ENCODE measurements around the gene KIF1A. TPM values are rescaled to one million over a fixed set of nuclear protein-coding genes. Genes with fewer than 3 reads are reported as not detected.

KIF1A gene
- total RNA-seq, 1 donor from 2014 or later = 0.24 TPM

DNA sequence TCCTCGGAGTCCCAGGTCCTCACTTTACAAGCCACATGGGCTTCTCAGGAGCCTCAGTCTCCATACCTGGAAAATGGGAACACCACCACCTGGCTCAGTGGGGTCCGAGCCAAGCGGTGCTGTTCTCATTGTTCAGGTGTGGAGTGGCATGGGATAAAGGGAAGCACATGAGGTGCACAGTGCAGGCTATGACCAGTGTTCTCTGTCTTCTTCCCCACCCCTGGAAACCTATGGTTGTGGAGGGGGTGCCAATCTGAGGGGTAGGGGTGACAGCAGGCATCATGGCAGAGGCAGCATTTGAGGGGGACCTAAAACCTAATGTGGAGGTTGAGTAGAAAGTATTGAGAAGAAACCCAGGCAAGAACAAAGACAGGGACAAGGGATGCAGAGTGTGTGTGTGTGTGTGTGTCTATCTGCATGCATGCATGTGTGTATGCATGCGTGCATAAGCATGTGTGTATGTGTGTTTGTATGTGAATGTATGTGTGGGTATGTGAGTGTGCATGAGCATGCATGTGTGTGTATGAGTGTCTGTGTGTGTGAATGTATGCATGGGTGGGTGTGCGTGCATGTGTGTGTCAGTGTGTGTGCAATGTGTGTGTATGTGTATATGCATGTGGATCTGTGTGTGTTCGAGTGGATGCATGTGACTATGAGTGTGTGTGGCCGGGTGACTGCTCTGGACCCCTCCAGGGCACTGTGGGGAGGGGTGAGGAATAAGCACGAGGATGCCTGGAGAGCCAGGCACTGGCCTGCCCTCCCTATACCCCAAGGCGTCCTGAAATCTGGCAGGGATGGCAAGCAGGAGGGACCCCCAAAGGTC, 4.0 kb downstream of the KIF1A start:
- no peaks in the 10 kb centered on the region for H3K9me3 ChIP-seq
- ATAC-seq (no peak), DNase-seq (no peak)
- H3K36me3 ChIP-seq = no peaks in the 10 kb centered on the region
- H3K27me3 ChIP-seq (ENCODE audit: low read depth) = peaks cover 40% of the 10 kb centered on the region
- H3K4me1 ChIP-seq = peaks cover 12% of the 10 kb centered on the region
- H3K27ac ChIP-seq = no peak overlapping the region
- intact Hi-C loops (cut with DNase I) = no loop called here
- H3K4me3 ChIP-seq = no peak overlapping the region
- TF ChIP-seq, protein P1, sequence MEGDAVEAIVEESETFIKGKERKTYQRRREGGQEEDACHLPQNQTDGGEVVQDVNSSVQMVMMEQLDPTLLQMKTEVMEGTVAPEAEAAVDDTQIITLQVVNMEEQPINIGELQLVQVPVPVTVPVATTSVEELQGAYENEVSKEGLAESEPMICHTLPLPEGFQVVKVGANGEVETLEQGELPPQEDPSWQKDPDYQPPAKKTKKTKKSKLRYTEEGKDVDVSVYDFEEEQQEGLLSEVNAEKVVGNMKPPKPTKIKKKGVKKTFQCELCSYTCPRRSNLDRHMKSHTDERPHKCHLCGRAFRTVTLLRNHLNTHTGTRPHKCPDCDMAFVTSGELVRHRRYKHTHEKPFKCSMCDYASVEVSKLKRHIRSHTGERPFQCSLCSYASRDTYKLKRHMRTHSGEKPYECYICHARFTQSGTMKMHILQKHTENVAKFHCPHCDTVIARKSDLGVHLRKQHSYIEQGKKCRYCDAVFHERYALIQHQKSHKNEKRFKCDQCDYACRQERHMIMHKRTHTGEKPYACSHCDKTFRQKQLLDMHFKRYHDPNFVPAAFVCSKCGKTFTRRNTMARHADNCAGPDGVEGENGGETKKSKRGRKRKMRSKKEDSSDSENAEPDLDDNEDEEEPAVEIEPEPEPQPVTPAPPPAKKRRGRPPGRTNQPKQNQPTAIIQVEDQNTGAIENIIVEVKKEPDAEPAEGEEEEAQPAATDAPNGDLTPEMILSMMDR (IDR thresholded peaks at IDR 0.05) = no peak

DNA sequence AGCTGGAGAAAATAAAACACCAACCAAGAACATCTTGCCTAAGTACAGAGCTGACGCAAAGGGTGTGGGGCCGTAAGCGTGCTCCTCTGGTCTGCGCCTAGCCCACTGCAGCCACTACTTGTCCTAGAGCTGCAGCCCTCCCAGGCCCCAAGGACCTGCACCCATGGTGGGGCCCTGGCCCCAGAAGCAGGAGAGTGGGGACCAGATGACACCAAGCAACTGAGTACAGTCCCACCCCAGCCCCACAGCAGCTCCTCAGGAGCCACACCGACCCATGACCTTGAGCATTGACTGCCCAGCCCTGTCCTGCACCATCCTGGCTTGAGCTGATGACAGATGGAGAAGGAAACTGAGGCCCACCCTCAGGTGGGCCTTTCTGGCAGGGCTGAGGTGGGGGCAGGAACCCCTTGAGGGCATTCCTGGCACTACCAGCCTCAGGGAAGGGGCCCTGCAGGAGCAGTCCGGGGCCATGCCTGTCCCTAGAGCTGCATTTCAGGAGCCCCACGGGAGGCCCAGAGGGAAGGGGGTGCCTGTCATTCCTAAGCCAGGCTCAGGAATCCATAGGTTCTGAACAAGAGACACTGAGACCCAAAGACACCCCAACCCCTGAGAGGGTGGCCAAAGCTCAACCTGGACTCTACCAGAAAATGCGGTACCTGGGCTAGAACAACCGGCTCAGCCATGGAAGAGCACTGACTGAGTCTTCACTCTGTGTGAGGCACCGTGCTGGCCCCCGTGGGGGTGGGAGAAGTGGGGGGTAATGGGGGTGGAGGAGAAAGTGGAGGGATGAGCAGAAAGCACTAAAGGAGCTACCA, 4.9 kb downstream of the KIF1A start:
- DNase-seq (no peak), ATAC-seq (no peak)
- TF ChIP-seq, protein P1 (IDR thresholded peaks at IDR 0.05) = no peak
- peaks cover 12% of the 10 kb centered on the region for H3K4me1 ChIP-seq
- H3K4me3 ChIP-seq = no peak overlapping the region
- peaks cover 32% of the 10 kb centered on the region for H3K27me3 ChIP-seq (ENCODE audit: low read depth)
- no peaks in the 10 kb centered on the region for H3K9me3 ChIP-seq
- intact Hi-C loops (cut with DNase I) = no loop called here
- no peak overlapping the region for H3K27ac ChIP-seq
- H3K36me3 ChIP-seq = no peaks in the 10 kb centered on the region

DNA sequence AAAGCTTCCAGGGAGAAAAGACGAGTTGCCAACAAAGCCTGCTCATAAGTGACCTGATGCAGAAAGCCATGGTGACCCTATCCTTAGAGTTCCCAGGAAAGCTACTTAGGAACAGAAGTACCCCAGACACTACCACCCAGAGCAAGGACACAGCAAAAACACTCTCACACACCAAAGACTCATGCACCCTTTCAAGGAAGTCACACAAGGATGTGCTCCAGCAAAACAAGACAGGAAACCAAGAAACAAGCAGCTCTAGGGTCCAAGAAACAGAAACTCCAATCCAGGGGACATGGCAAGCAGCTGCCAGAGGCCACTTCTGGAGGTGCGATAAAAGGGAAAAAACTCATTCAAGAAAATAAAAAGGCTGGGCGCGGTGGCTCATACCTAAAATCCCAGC, 5.7 kb downstream of the KIF1A start:
- TF ChIP-seq, protein P1 (IDR thresholded peaks at IDR 0.05) = no peak
- no peak for ATAC-seq

DNA sequence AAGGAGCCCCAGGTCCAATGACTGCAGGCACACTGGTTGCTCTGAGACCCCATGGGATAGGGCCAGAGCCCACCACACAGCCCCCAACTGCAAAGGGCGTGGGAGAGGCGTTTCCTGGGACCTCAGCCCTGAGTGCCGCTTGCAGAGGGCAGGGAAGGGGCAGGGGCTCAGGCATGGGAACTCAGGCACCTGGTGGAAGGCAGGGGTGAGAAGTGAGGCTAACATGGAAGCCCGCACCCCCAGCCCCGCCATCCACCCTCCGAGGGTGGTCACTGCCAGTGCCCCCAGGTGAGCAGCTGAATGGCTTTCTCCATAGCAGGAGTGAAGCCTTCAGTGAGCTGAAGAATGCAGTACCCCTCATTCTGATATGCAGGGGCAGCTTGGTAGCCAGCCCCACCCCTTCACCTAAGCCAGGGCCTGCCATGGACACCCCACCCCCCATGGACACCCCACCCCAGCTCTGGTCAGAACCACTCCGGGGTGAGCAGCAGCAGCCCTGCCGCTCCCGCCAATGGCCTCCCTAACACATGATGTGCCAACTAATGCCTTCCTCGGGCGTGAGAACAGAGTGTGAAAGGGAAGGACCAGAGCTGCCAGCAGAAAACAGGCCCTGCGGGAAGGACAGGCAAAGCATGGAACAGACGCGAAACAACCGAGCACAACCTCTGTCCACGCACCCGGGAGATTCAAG, 6.6 kb downstream of the KIF1A start:
- Histone ChIP-seq H3K4me3 (no peak overlapping the region), H3K36me3 (no peaks in the 10 kb centered on the region), H3K27me3 (ENCODE audit: low read depth) (peaks cover 18% of the 10 kb centered on the region), H3K9me3 (no peaks in the 10 kb centered on the region), H3K4me1 (no peaks in the 10 kb centered on the region), H3K27ac (no peak overlapping the region)
- intact Hi-C loops (cut with DNase I) = no loop called here
- ATAC-seq (no peak), DNase-seq (peak; percentile 24)
- TF ChIP-seq, protein P1 (IDR thresholded peaks at IDR 0.05) = no peak

More for the DNA sequence above, 5.7 kb downstream of the KIF1A start:
- H3K4me1 ChIP-seq = peaks cover 7% of the 10 kb centered on the region
- no peaks in the 10 kb centered on the region for H3K9me3 ChIP-seq
- intact Hi-C loops (cut with DNase I) = no loop called here
- H3K27me3 ChIP-seq (ENCODE audit: low read depth) = peaks cover 27% of the 10 kb centered on the region
- DNase-seq = no peak
- H3K36me3 ChIP-seq = no peaks in the 10 kb centered on the region
- H3K4me3 ChIP-seq = no peak overlapping the region
- no peak overlapping the region for H3K27ac ChIP-seq

DNA sequence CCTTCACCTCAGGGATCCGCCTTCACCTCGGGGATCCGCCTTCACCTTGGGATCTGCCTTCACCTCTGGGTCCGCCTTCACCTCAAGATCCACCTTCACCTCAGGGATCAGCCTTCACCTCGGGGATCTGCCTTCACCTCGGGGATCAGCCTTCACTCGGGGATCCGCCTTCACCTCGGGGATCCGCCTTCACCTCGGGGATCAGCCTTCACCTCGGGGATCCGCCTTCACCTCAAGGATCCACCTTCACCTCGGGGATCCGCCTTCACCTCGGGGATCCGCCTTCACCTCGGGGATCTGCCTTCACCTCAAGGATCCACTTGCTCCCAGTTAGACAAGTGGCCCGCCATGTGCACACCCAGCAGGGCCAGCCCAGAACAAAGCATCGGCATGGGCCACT, 7.3 kb downstream of the KIF1A start:
- TF ChIP-seq, protein P1 (IDR thresholded peaks at IDR 0.05) = no peak
- H3K9me3 ChIP-seq = no peaks in the 10 kb centered on the region
- no peaks in the 10 kb centered on the region for H3K4me1 ChIP-seq
- intact Hi-C loops (cut with DNase I) = no loop called here
- H3K36me3 ChIP-seq = no peaks in the 10 kb centered on the region
- H3K4me3 ChIP-seq = no peak overlapping the region
- ATAC-seq (no peak), DNase-seq (peak; percentile 29)
- no peak overlapping the region for H3K27ac ChIP-seq
- peaks cover 12% of the 10 kb centered on the region for H3K27me3 ChIP-seq (ENCODE audit: low read depth)

All from lower lobe of right lung (tissue), 2 donors.